Endothelial cell of umbilical vein (primary cell): ENCODE results near the gene PLXNB2. TPM values are rescaled to one million over a fixed set of nuclear protein-coding genes. Genes with fewer than 3 reads are reported as not detected.

ENCODE experiments used
- BruUV-seq: library from RNA; stranded (reverse); fragments of 400-500 nt; replicated peaks from 2 replicates; lab custom pipeline; 2021; lab: Mats Ljungman, UMichigan
- CTCF ChIA-PET: fragments of 300-600, 350-600 bp; sonication (Branson Sonifier 250); formaldehyde crosslinking; loops from one replicate; lab custom pipeline; 2021; ENCODE audit warnings: antibody characterized with exemption, inconsistent platforms; lab: Charles Lee
- POLR2A ChIA-PET: fragments of 300-600, 350-600 bp; sonication (Branson Sonifier 250); formaldehyde crosslinking; loops from one replicate; lab custom pipeline; 2021; ENCODE audit warnings: antibody characterized with exemption, inconsistent platforms; lab: Charles Lee
- DNase-seq: peaks from one replicate; pipeline ENCODE4 v3.0.0-alpha.2; 2011; ENCODE audit warnings: low read depth, low spot score
- FAIRE-seq: peaks from 2 replicates; lab custom pipeline; 2011; peaks lifted over from hg19 to GRCh38; lab: Jason Lieb, UNC
- H2AFZ ChIP-seq: 2 replicates; pipeline ENCODE4 v1.6.0; 2012; ENCODE audit warnings: low read depth, low read length, control low read depth, inconsistent platforms
- H3K27ac ChIP-seq: 2 replicates; pipeline ENCODE4 v1.5.1; 2011; ENCODE audit warnings: low read depth, mild to moderate bottlenecking, control low read depth, low read length, moderate library complexity; ENCODE audit not compliant: insufficient read depth
- H3K27me3 ChIP-seq, 2 experiments: 2 replicates each; pipeline versions ENCODE4 v1.6.0 to v1.6.1; 2011; ENCODE audit warnings: low read length in 2 of 2, mixed read lengths in 1 of 2; ENCODE audit not compliant: control insufficient read depth in 2 of 2, insufficient read depth in 2 of 2
- H3K36me3 ChIP-seq, 2 experiments: 2 replicates in 1 of 2; 3 replicates in 1 of 2; pipeline ENCODE4 v1.5.1; 2011; ENCODE audit warnings: low read length in 2 of 2, mild to moderate bottlenecking in 1 of 2, moderate library complexity in 1 of 2; ENCODE audit not compliant: control insufficient read depth in 2 of 2, insufficient read depth in 2 of 2; ENCODE audit errors: extremely low read depth in 1 of 2
- H3K4me1 ChIP-seq: 3 replicates; pipeline ENCODE4 v1.5.1; 2011; ENCODE audit warnings: mild to moderate bottlenecking, low read length; ENCODE audit not compliant: control insufficient read depth, insufficient read depth; ENCODE audit errors: extremely low read depth
- H3K4me2 ChIP-seq: 2 replicates; pipeline ENCODE4 v1.6.1; 2011; ENCODE audit warnings: low read length, control low read depth, mixed read lengths; ENCODE audit not compliant: insufficient read depth
- H3K4me3 ChIP-seq, 3 experiments: fragments of 200-600 bp in 1 of 3; sonication (generic), shearing (Covaris generic) in 1 of 3; replicated peaks in 1 of 3; 2 replicates each; pipeline ENCODE4 v1.5.1; 2011 to 2016; ENCODE audit warnings: control low read depth in 3 of 3, low read length in 3 of 3, mild to moderate bottlenecking in 2 of 3, inconsistent platforms in 1 of 3, low read depth in 1 of 3, moderate library complexity in 1 of 3; ENCODE audit not compliant: insufficient read depth in 1 of 3
- H3K79me2 ChIP-seq: 2 replicates; pipeline ENCODE4 v1.6.0; 2012; ENCODE audit warnings: low read length, inconsistent platforms; ENCODE audit not compliant: control insufficient read depth, insufficient read depth
- H3K9ac ChIP-seq: replicated peaks from 2 replicates; pipeline ENCODE3; 2011; ENCODE audit warnings: low read length, control low read depth; ENCODE audit not compliant: insufficient read depth; ENCODE audit errors: extremely low read depth
- H3K9me1 ChIP-seq: replicated peaks from 3 replicates; pipeline ENCODE4 v1.6.0; 2011; ENCODE audit warnings: mild to moderate bottlenecking, low read length; ENCODE audit not compliant: control insufficient read depth, insufficient read depth; ENCODE audit errors: extremely low read depth
- H3K9me3 ChIP-seq: replicated peaks from 2 replicates; pipeline ENCODE4 v1.5.1; 2012; ENCODE audit warnings: low read length, inconsistent platforms; ENCODE audit not compliant: control insufficient read depth, insufficient read depth
- H4K20me1 ChIP-seq: replicated peaks from 2 replicates; pipeline ENCODE3; 2011; ENCODE audit warnings: mild to moderate bottlenecking, low read length; ENCODE audit not compliant: control insufficient read depth, insufficient read depth; ENCODE audit errors: extremely low read depth
- EZH2 ChIP-seq: IDR thresholded peaks from 2 replicates; pipeline ENCODE4 v1.6.1; 2012; ENCODE audit warnings: borderline replicate concordance, low read depth, mild to moderate bottlenecking, moderate library complexity, low read length, inconsistent platforms; ENCODE audit not compliant: severe bottlenecking
- FOS ChIP-seq: IDR thresholded peaks from 2 replicates; pipeline ENCODE4 v1.6.1; 2011; ENCODE audit warnings: mild to moderate bottlenecking, low read length, moderate library complexity, borderline replicate concordance; ENCODE audit not compliant: insufficient read depth
- GATA2 ChIP-seq: IDR thresholded peaks from 2 replicates; pipeline ENCODE4 v1.7.0; 2011; ENCODE audit warnings: low read depth, mild to moderate bottlenecking, moderate library complexity, mixed read lengths, low read length; ENCODE audit not compliant: insufficient read length, insufficient read depth
- JUN ChIP-seq: IDR thresholded peaks from 2 replicates; pipeline ENCODE4 v1.6.1; 2011; ENCODE audit warnings: borderline replicate concordance, low read depth; ENCODE audit not compliant: insufficient read length, insufficient read depth
- MYC ChIP-seq: IDR thresholded peaks from one replicate; pipeline ENCODE4 v1.6.1; 2011; ENCODE audit warnings: mild to moderate bottlenecking, low read depth, low read length
- POLR2A ChIP-seq: IDR thresholded peaks from 2 replicates; pipeline ENCODE4 v1.6.1; 2012; ENCODE audit warnings: low read depth, mild to moderate bottlenecking, control low read depth, low read length
- POLR2AphosphoS5 ChIP-seq: IDR thresholded peaks from 2 replicates; pipeline ENCODE4 v1.6.1; 2012; ENCODE audit warnings: low read depth, mild to moderate bottlenecking, control low read depth, low read length, moderate library complexity; ENCODE audit not compliant: insufficient read depth
- dilution Hi-C: fragments of 300-500 bp; cut with MboI; formaldehyde crosslinking; loops from one replicate; pipeline ENCODE4 v1.15.0; 2019; ENCODE audit warnings: low sequenced_read_pairs; ENCODE audit not compliant: extremely low pct_ligation_motif_present
- intact Hi-C: fragments of 100-400 bp; cut with micrococcal nuclease; formaldehyde crosslinking; loops from one replicate; pipeline ENCODE4 v1.10.0; 2022
- polyA plus RNA-seq, 4 experiments: library from polyadenylated mRNA; depleted of rRNA in 3 of 4; stranded (reverse) in 3 of 4; unstranded in 1 of 4; fragments of >200 nt; gene quantifications; 2 replicates each; pipeline versions ENCODE4 v1.2.1 to v1.2.3, GENCODE V29; 2011 to 2012; ENCODE audit warnings: missing spikeins in 1 of 4
- total RNA-seq: library from RNA; stranded (reverse); gene quantifications from 2 replicates; pipeline ENCODE4 v1.2.3, GENCODE V29; 2021
- TF ChIP-seq, protein P1 (sequence below), 2 donors: IDR thresholded peaks; 1 replicate in 1 of 2; 2 replicates in 1 of 2; pipeline ENCODE4 v1.5.1; 2011; ENCODE audit warnings: low read length in 2 of 2, mild to moderate bottlenecking in 2 of 2, moderate library complexity in 2 of 2, control low read depth in 1 of 2, inconsistent platforms in 1 of 2, low read depth in 1 of 2; ENCODE audit not compliant: insufficient read depth in 1 of 2; ENCODE audit errors: extremely low read depth in 1 of 2
- TF ChIP-seq, protein P2 (sequence below): IDR thresholded peaks from 2 replicates; pipeline ENCODE4 v1.6.1; 2011; ENCODE audit not compliant: insufficient read depth, insufficient read length

The PLXNB2 gene
- total and polyA plus RNA-seq, 2 donors (not counting 3 experiments of a cell fraction or from before 2014, with no cell fraction given), result 82.3 to 139 TPM

DNA sequence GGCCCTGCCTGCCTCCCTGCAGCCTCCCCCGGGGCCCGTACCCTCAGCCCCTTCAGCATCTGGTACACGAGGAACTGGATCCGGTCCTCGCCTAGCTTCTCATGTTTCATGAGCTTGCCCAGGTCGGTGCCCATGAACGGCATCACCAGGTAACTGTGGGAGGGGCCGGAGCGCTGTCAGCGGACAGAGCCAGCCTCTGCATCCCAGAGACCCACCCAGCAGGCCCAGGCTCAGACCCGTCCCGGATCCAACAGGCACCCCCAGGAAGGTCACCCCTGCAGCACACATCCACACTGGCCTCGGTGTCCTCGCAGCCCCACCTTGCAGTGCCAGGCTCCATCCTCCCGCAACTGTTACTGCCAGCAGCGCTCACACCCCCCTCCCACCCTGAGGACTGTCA, 50.4 kb downstream of the PLXNB2 start:
- intact Hi-C loops, result no loop called here
- Histone ChIP-seq H2AFZ (no peak overlapping the region), H3K79me2 (peaks cover 22% of the 10 kb centered on the region), H3K4me3 (no peak overlapping the region), H3K27ac (no peak overlapping the region), H4K20me1 (no peaks in the 10 kb centered on the region), H3K9ac (no peak overlapping the region), H3K27me3 (no peaks in the 10 kb centered on the region), H3K4me1 (peaks cover 8% of the 10 kb centered on the region), H3K9me3 (no peaks in the 10 kb centered on the region), H3K36me3 (peaks cover 0 to 36% of the 10 kb centered on the region in 2 experiments), H3K9me1 (no peaks in the 10 kb centered on the region), H3K4me2 (no peak overlapping the region)
- BruUV-seq, result no TSS peak
- no peak for TF ChIP-seq MYC
- FAIRE-seq (no peak), DNase-seq (no peak)
- CTCF ChIA-PET, result no interaction called here
- POLR2A ChIA-PET, result no interaction called here
- dilution Hi-C loops, result no loop called here

DNA sequence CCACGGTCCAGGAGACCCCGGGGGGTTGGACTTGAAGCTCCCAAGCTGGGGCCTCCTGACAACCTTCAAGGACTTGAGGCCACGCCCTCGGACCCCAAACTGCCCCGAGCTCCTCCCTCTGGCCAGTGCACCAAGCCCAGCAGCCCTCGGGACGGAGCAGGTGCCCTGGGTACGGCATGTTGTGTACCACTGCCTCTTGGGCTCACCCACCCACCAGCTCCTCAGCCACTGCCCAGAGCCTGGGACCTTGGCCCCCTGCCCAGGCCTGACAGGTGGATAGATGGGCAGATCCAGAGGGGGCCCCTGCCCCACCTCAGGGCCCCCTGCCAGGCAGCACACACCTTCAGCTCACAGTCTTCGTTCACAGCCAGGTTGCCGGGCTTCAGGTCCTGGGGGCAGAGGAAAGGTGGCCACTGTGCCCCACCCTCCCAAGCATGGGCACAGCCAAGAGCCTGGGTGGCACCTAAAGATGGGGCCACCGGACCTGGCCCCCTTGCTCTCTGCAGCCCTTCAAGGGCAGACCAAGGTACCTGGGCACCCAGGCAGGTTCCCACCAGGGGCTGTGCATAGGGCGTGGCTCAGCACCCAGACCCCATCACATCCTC, 51.1 kb downstream of the PLXNB2 start:
- intact Hi-C loops, result no loop called here
- BruUV-seq, result no TSS peak

More for the DNA sequence above, 51.1 kb downstream of the PLXNB2 start:
- Histone ChIP-seq H4K20me1 (no peaks in the 10 kb centered on the region), H3K36me3 (peaks cover 0 to 36% of the 10 kb centered on the region in 2 experiments), H3K4me2 (no peak overlapping the region), H3K27me3 (no peaks in the 10 kb centered on the region), H3K9me1 (no peaks in the 10 kb centered on the region), H3K79me2 (peaks cover 22% of the 10 kb centered on the region), H3K4me1 (peaks cover 10% of the 10 kb centered on the region), H3K27ac (no peak overlapping the region), H3K9me3 (no peaks in the 10 kb centered on the region), H3K9ac (no peak overlapping the region), H2AFZ (no peak overlapping the region), H3K4me3 (no peak overlapping the region)
- DNase-seq (no peak), FAIRE-seq (no peak)
- ChIA-PET CTCF (interaction anchor here (1.4 kb wide), 1 partner anchor 11 kb away, joined by 6 read pairs; no protein-coding TSS in a partner anchor), POLR2A (no interaction called here)
- no peak for TF ChIP-seq GATA2
- TF ChIP-seq POLR2A, result no peak
- TF ChIP-seq EZH2, result no peak
- TF ChIP-seq MYC, result no peak
- TF ChIP-seq FOS, result no peak
- TF ChIP-seq, protein P1, sequence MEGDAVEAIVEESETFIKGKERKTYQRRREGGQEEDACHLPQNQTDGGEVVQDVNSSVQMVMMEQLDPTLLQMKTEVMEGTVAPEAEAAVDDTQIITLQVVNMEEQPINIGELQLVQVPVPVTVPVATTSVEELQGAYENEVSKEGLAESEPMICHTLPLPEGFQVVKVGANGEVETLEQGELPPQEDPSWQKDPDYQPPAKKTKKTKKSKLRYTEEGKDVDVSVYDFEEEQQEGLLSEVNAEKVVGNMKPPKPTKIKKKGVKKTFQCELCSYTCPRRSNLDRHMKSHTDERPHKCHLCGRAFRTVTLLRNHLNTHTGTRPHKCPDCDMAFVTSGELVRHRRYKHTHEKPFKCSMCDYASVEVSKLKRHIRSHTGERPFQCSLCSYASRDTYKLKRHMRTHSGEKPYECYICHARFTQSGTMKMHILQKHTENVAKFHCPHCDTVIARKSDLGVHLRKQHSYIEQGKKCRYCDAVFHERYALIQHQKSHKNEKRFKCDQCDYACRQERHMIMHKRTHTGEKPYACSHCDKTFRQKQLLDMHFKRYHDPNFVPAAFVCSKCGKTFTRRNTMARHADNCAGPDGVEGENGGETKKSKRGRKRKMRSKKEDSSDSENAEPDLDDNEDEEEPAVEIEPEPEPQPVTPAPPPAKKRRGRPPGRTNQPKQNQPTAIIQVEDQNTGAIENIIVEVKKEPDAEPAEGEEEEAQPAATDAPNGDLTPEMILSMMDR (IDR thresholded peaks at IDR 0.05; ENCODE audit: extremely low read depth in 1 of 2, insufficient read depth in 1 of 2, low read depth in 1 of 2, low read length in 2 of 2), result no peak
- TF ChIP-seq JUN, result no peak
- no peak for TF ChIP-seq POLR2AphosphoS5
- TF ChIP-seq, protein P2, sequence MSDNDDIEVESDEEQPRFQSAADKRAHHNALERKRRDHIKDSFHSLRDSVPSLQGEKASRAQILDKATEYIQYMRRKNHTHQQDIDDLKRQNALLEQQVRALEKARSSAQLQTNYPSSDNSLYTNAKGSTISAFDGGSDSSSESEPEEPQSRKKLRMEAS, result no peak
- dilution Hi-C loops, result no loop called here
